Natural killer cell (primary cell): Measurements from ENCODE around the gene CRYGD. TPM values are rescaled to one million over a fixed set of nuclear protein-coding genes. Genes with fewer than 3 reads are reported as not detected.

Experiments
- ATAC-seq, 3 donors: fragments of 150-1000 bp in 2 of 3; fragments of 200-7000 bp in 1 of 3; cut with Tn5 transposase; 1 replicate in 1 of 3; 2 replicates in 2 of 3; pipeline ENCODE4 v1.10.0; 2021; ENCODE audit warnings: mild to moderate bottlenecking in 2 of 3, moderate library complexity in 2 of 3
- DNase-seq, 2 donors: peaks; one replicate each; pipeline versions ENCODE4 v3.0.0 to v3.0.0-alpha.2; 2013 to 2021; ENCODE audit warnings: mixed read lengths in 1 of 2
- H3K27ac ChIP-seq: one replicate; pipeline ENCODE4 v1.5.1; 2013; ENCODE audit warnings: mild to moderate bottlenecking, low read length
- H3K27me3 ChIP-seq: one replicate; pipeline ENCODE4 v1.6.1; 2013; ENCODE audit warnings: low read length; ENCODE audit not compliant: control insufficient read depth, insufficient read depth
- H3K36me3 ChIP-seq: one replicate; pipeline ENCODE4 v1.6.1; 2013; ENCODE audit warnings: low read length; ENCODE audit not compliant: control insufficient read depth, insufficient read depth
- H3K4me1 ChIP-seq: one replicate; pipeline ENCODE4 v1.6.1; 2013; ENCODE audit warnings: low read length; ENCODE audit not compliant: control insufficient read depth, insufficient read depth
- H3K4me3 ChIP-seq: one replicate; pipeline ENCODE4 v1.5.1; 2013; ENCODE audit warnings: low read length
- H3K9me3 ChIP-seq: one replicate; pipeline ENCODE4 v1.6.1; 2013; ENCODE audit warnings: low read length; ENCODE audit not compliant: control insufficient read depth, insufficient read depth
- H3K27ac Mint-ChIP-seq, 2 donors: one replicate each; pipeline ENCODE4 v1.8.0; 2022; ENCODE audit warnings: mild to moderate bottlenecking in 2 of 2, mixed read lengths in 2 of 2, moderate library complexity in 1 of 2
- H3K27me3 Mint-ChIP-seq, 2 donors: one replicate each; pipeline ENCODE4 v1.8.0; 2022; ENCODE audit warnings: low read depth in 2 of 2, mixed read lengths in 2 of 2
- H3K36me3 Mint-ChIP-seq: one replicate; pipeline ENCODE4 v1.8.0; 2022; ENCODE audit warnings: mixed read lengths
- H3K4me1 Mint-ChIP-seq, 2 donors: one replicate each; pipeline ENCODE4 v1.8.0; 2022; ENCODE audit warnings: mixed read lengths in 2 of 2
- H3K4me3 Mint-ChIP-seq: one replicate; pipeline ENCODE4 v1.8.0; 2022; ENCODE audit warnings: mild to moderate bottlenecking, moderate library complexity, mixed read lengths
- H3K9me3 Mint-ChIP-seq, 2 donors: one replicate each; pipeline ENCODE4 v1.8.0; 2022; ENCODE audit warnings: mixed read lengths in 2 of 2
- WGBS: methylation state at CpG from one replicate; pipeline ENCODE4 v1.1.7; 2013; ENCODE audit warnings: missing lambda C conversion rate; ENCODE audit not compliant: insufficient coverage; 5-methylcytosine and 5-hydroxymethylcytosine counted together
- intact Hi-C: fragments of 100-400 bp; cut with micrococcal nuclease; formaldehyde crosslinking; loops from one replicate; pipeline ENCODE4 v1.14.2; 2022
- total RNA-seq, 4 donors: library from RNA; stranded (reverse); fragments of 120-200 nt in 1 of 4; gene quantifications; one replicate each; pipeline versions ENCODE4 v1.2.3 to v1.2.4, GENCODE V29; 2013 to 2022
- TF ChIP-seq, protein P1 (sequence below): fragments of 200-600 bp; IDR thresholded peaks from one replicate; pipeline ENCODE4 v1.8.0; 2022; ENCODE audit warnings: antibody characterized with exemption

The CRYGD gene
- total RNA-seq, 3 donors from 2014 or later (not counting 1 experiment from before 2014, with no cell fraction given) = not detected

GRCh38 chr2:208156439-208156838, 32.1 kb upstream of the CRYGD start:
- WGBS = 60% methylated on average over 2 of the region's 2 CpGs
- DNase-seq (no peak), ATAC-seq (no peak)
- Mint-ChIP-seq H3K9me3 (no peaks in the 10 kb centered on the region), H3K27ac (no peak overlapping the region), H3K4me3 (no peak overlapping the region), H3K36me3 (no peaks in the 10 kb centered on the region), H3K4me1 (no peaks in the 10 kb centered on the region), H3K27me3 (peaks cover 0 to 3% of the 10 kb centered on the region in 2 donors)
- H3K4me1 ChIP-seq = no peaks in the 10 kb centered on the region
- H3K9me3 ChIP-seq = no peaks in the 10 kb centered on the region
- no peak overlapping the region for H3K4me3 ChIP-seq
- no peak overlapping the region for H3K27ac ChIP-seq
- intact Hi-C loops = no loop called here
- TF ChIP-seq, protein P1, sequence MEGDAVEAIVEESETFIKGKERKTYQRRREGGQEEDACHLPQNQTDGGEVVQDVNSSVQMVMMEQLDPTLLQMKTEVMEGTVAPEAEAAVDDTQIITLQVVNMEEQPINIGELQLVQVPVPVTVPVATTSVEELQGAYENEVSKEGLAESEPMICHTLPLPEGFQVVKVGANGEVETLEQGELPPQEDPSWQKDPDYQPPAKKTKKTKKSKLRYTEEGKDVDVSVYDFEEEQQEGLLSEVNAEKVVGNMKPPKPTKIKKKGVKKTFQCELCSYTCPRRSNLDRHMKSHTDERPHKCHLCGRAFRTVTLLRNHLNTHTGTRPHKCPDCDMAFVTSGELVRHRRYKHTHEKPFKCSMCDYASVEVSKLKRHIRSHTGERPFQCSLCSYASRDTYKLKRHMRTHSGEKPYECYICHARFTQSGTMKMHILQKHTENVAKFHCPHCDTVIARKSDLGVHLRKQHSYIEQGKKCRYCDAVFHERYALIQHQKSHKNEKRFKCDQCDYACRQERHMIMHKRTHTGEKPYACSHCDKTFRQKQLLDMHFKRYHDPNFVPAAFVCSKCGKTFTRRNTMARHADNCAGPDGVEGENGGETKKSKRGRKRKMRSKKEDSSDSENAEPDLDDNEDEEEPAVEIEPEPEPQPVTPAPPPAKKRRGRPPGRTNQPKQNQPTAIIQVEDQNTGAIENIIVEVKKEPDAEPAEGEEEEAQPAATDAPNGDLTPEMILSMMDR = no peak
- no peaks in the 10 kb centered on the region for H3K27me3 ChIP-seq
- no peaks in the 10 kb centered on the region for H3K36me3 ChIP-seq

DNA sequence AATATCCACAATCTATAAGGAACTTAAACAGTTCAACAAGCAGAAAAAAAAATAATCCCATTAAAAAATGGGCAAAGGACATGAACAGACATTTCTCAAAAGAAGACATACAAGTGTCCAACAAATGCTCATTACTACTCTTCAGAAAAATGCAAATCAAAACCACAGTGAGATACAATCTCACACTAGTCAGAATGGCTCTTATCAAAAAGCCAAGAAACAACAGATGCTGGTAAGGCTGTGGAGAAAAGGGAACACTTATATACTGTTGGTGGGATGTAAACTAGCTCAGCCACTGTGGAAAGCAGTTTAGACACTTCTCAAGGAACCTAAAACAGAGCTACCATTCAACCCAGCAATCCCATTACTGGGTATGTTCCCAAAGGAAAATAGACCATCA, 28.8 kb upstream of the CRYGD start:
- Mint-ChIP-seq H3K27me3 (peaks cover 0 to 7% of the 10 kb centered on the region in 2 donors), H3K9me3 (no peaks in the 10 kb centered on the region), H3K4me1 (no peaks in the 10 kb centered on the region), H3K4me3 (no peak overlapping the region), H3K36me3 (no peaks in the 10 kb centered on the region), H3K27ac (no peak overlapping the region)
- Histone ChIP-seq H3K4me1 (no peaks in the 10 kb centered on the region), H3K27ac (no peak overlapping the region), H3K4me3 (no peak overlapping the region), H3K27me3 (no peaks in the 10 kb centered on the region), H3K36me3 (no peaks in the 10 kb centered on the region), H3K9me3 (no peaks in the 10 kb centered on the region)
- TF ChIP-seq, protein P1 = no peak
- intact Hi-C loops = no loop called here
- no peak for DNase-seq
- ATAC-seq = no peak

- Histone ChIP-seq H3K4me3 (no peak overlapping the region), H3K9me3 (no peaks in the 10 kb centered on the region), H3K27me3 (no peaks in the 10 kb centered on the region), H3K36me3 (no peaks in the 10 kb centered on the region), H3K27ac (no peak overlapping the region), H3K4me1 (no peaks in the 10 kb centered on the region)
- no peak for ATAC-seq
- Mint-ChIP-seq H3K4me3 (no peak overlapping the region), H3K36me3 (no peaks in the 10 kb centered on the region), H3K9me3 (no peaks in the 10 kb centered on the region), H3K27me3 (peaks cover 0 to 7% of the 10 kb centered on the region in 2 donors), H3K27ac (no peak overlapping the region), H3K4me1 (no peaks in the 10 kb centered on the region)
- intact Hi-C loops = no loop called here
- TF ChIP-seq, protein P1 = no peak
- DNase-seq = no peak
- WGBS = no CpG with 5 or more reads among the region's 1 CpG
Observed at GRCh38 chr2:208150956-208151355, 26.6 kb upstream of the CRYGD start.

- H3K4me3 ChIP-seq = no peak overlapping the region
- no peaks in the 10 kb centered on the region for H3K36me3 ChIP-seq
- Mint-ChIP-seq H3K9me3 (no peaks in the 10 kb centered on the region), H3K27me3 (peaks cover 0 to 7% of the 10 kb centered on the region in 2 donors), H3K4me3 (no peak overlapping the region), H3K36me3 (no peaks in the 10 kb centered on the region), H3K27ac (no peak overlapping the region), H3K4me1 (no peaks in the 10 kb centered on the region)
- no peak overlapping the region for H3K27ac ChIP-seq
- intact Hi-C loops = no loop called here
- H3K4me1 ChIP-seq = no peaks in the 10 kb centered on the region
- TF ChIP-seq, protein P1 = no peak
- no peak for DNase-seq
- H3K9me3 ChIP-seq = no peaks in the 10 kb centered on the region
- no peaks in the 10 kb centered on the region for H3K27me3 ChIP-seq
- no peak for ATAC-seq
Observed at GRCh38 chr2:208150094-208150493, 25.8 kb upstream of the CRYGD start.
